ENCODE results near the gene TRIM43B. TPM values are rescaled to one million over a fixed set of nuclear protein-coding genes. Genes with fewer than 3 reads are reported as not detected.
"Not testable (repeated sequence)": the region's sequence is repeated elsewhere in the genome, so short reads cannot be mapped to it uniquely, and the experiment has no call there.

The TRIM43B gene
- total RNA-seq, 2 experiments from 2014 or later, result 0.34 TPM; not detected in 1

DNA sequence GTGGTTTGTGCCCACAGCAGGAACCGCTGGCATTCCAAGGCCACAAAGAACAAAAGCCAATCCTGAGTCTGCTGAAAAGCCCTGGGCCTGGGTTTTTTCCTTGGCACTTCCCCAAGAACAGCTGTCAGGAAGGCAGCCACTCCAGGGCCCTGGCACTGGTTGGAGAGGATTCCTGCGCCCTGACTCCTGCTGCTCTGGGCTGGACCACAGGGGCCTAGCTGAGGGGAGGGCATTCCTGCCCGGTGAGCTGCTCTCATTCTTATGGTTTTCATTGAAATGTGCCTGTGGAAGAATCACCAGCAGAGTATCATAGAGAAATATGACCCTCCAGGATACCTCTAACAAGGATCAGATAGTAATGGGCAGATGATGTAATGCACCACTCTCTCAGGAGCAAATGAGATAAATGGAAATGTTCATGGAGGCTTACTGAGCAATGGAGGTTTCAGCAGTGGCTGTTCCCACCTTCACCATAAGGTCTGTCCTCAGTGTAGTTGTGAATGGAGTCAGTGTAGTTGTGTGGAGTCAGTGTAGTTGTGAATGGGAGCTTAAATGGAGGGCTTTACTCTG lies 50.0 kb downstream of the TRIM43B start:
- H3K9me2 ChIP-seq (ENCODE audit: insufficient read depth, low read length); POLR2A ChIA-PET; H3K36me3 ChIP-seq (ENCODE audit: insufficient read depth, low read length); H3K4me2 ChIP-seq (ENCODE audit: low read length); H3K27ac ChIP-seq (ENCODE audit: low read depth, low read length, poor library complexity, severe bottlenecking); H3K79me2 ChIP-seq (ENCODE audit: insufficient read depth, low read depth, low read length); H3K9me3 ChIP-seq (ENCODE audit: low read length); CTCF ChIA-PET (ENCODE audit: unreplicated experiment); H4K20me1 ChIP-seq (ENCODE audit: insufficient read depth, low read length); H3K4me1 ChIP-seq (ENCODE audit: insufficient read depth, low read length, poor library complexity, severe bottlenecking); H2AFZ ChIP-seq (ENCODE audit: low read length); BruUV-seq (replicated peaks); intact Hi-C loops (cut with micrococcal nuclease; ENCODE audit: unreplicated experiment); DNase-seq (ENCODE audit: low spot score); H3K4me3 ChIP-seq (ENCODE audit: low read depth, low read length, poor library complexity, severe bottlenecking): not testable (repeated sequence)

- H3K4me1 ChIP-seq (ENCODE audit: insufficient read depth, low read length, poor library complexity, severe bottlenecking); H3K4me2 ChIP-seq (ENCODE audit: low read length); H2AFZ ChIP-seq (ENCODE audit: low read length); H3K79me2 ChIP-seq (ENCODE audit: insufficient read depth, low read depth, low read length); intact Hi-C loops (cut with micrococcal nuclease; ENCODE audit: unreplicated experiment); CTCF ChIA-PET (ENCODE audit: unreplicated experiment); H3K36me3 ChIP-seq (ENCODE audit: insufficient read depth, low read length); H3K9me3 ChIP-seq (ENCODE audit: low read length); H3K4me3 ChIP-seq (ENCODE audit: low read depth, low read length, poor library complexity, severe bottlenecking); BruUV-seq (replicated peaks); H4K20me1 ChIP-seq (ENCODE audit: insufficient read depth, low read length); H3K27ac ChIP-seq (ENCODE audit: low read depth, low read length, poor library complexity, severe bottlenecking); DNase-seq (ENCODE audit: low spot score); H3K9me2 ChIP-seq (ENCODE audit: insufficient read depth, low read length); POLR2A ChIA-PET: not testable (repeated sequence)
Measured at GRCh38 chr2:95433973-95434372, 50.6 kb downstream of the TRIM43B start.

DNA sequence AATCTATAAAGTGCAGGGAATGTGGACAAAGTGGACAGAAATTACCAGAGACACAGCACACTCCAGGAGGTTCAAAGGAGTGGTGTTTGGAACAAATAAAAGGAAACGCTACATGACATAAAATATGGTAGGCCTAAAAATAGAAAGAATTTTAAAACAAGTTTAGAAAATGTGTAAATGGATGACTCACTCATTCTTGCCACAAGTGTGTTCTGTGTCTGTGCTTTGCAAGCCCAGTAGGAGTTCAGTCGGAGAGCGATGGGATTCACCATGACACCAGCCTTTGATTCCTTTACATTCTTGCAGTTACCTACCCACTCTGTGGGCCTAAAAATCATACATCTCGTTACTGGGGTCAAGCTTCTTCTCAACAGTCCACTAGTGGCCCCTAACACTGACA lies 51.2 kb downstream of the TRIM43B start:
- H3K27ac ChIP-seq (ENCODE audit: low read depth, low read length, poor library complexity, severe bottlenecking); intact Hi-C loops (cut with micrococcal nuclease; ENCODE audit: unreplicated experiment); POLR2A ChIA-PET; H3K79me2 ChIP-seq (ENCODE audit: insufficient read depth, low read depth, low read length); H3K4me3 ChIP-seq (ENCODE audit: low read depth, low read length, poor library complexity, severe bottlenecking); H4K20me1 ChIP-seq (ENCODE audit: insufficient read depth, low read length); H2AFZ ChIP-seq (ENCODE audit: low read length); H3K4me2 ChIP-seq (ENCODE audit: low read length); BruUV-seq (replicated peaks); H3K9me3 ChIP-seq (ENCODE audit: low read length); H3K9me2 ChIP-seq (ENCODE audit: insufficient read depth, low read length); CTCF ChIA-PET (ENCODE audit: unreplicated experiment); DNase-seq (ENCODE audit: low spot score); H3K36me3 ChIP-seq (ENCODE audit: insufficient read depth, low read length); H3K4me1 ChIP-seq (ENCODE audit: insufficient read depth, low read length, poor library complexity, severe bottlenecking): not testable (repeated sequence)

DNA sequence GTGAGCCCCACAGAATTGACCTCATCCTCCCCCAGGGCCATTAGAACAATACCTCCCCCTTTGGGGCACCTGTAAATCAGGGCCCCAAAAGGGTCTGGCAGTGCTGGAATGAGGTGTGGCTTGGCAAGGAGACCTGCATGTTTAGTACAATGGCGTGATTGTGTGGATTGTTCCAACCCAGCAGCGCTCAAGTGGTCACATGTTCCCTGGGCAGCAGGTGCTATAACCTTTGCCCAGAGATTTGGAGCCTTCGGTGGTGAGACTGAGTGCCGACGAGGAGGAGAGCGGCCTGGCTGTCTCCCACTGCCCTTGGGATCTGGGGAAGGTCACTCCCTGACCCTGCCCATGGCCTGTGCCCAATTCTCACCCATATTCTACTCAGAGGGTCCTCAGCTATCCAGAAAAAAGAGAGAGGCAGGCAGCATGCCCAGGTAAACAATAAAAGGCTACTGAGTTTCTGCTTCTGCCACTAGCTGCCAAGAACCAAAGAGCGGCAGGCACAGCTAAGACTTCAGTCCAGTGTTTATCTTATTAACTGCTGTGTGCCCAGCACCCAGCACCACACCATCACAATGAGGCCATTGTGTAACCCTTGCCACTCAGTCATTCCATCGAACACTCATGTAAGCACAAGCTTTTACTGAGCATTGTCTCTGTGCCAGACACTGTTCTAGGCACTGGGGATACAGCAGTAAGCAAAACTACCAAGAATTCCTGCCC lies 54.6 kb downstream of the TRIM43B start:
- H2AFZ ChIP-seq (ENCODE audit: low read length); H3K79me2 ChIP-seq (ENCODE audit: insufficient read depth, low read depth, low read length); POLR2A ChIA-PET; H3K36me3 ChIP-seq (ENCODE audit: insufficient read depth, low read length); H3K4me2 ChIP-seq (ENCODE audit: low read length); intact Hi-C loops (cut with micrococcal nuclease; ENCODE audit: unreplicated experiment); H3K4me3 ChIP-seq (ENCODE audit: low read depth, low read length, poor library complexity, severe bottlenecking); BruUV-seq (replicated peaks); CTCF ChIA-PET (ENCODE audit: unreplicated experiment); H3K27ac ChIP-seq (ENCODE audit: low read depth, low read length, poor library complexity, severe bottlenecking); H3K9me3 ChIP-seq (ENCODE audit: low read length); H4K20me1 ChIP-seq (ENCODE audit: insufficient read depth, low read length); H3K4me1 ChIP-seq (ENCODE audit: insufficient read depth, low read length, poor library complexity, severe bottlenecking); H3K9me2 ChIP-seq (ENCODE audit: insufficient read depth, low read length); DNase-seq (ENCODE audit: low spot score): not testable (repeated sequence)

- BruUV-seq (replicated peaks); H3K36me3 ChIP-seq (ENCODE audit: insufficient read depth, low read length); H4K20me1 ChIP-seq (ENCODE audit: insufficient read depth, low read length); H3K4me2 ChIP-seq (ENCODE audit: low read length); H3K4me1 ChIP-seq (ENCODE audit: insufficient read depth, low read length, poor library complexity, severe bottlenecking); H3K4me3 ChIP-seq (ENCODE audit: low read depth, low read length, poor library complexity, severe bottlenecking); H3K79me2 ChIP-seq (ENCODE audit: insufficient read depth, low read depth, low read length); POLR2A ChIA-PET; intact Hi-C loops (cut with micrococcal nuclease; ENCODE audit: unreplicated experiment); H3K9me2 ChIP-seq (ENCODE audit: insufficient read depth, low read length); DNase-seq (ENCODE audit: low spot score); H3K9me3 ChIP-seq (ENCODE audit: low read length); H3K27ac ChIP-seq (ENCODE audit: low read depth, low read length, poor library complexity, severe bottlenecking); H2AFZ ChIP-seq (ENCODE audit: low read length); CTCF ChIA-PET (ENCODE audit: unreplicated experiment): not testable (repeated sequence)
Measured at GRCh38 chr2:95427196-95427867, 57.2 kb downstream of the TRIM43B start.

Data from OCI-LY7 (cell line).